Measurements from ENCODE around the gene KIF13A.
"Not testable (repeated sequence)": the region's sequence is repeated elsewhere in the genome, so short reads cannot be mapped to it uniquely, and the experiment has no call there.

Gene KIF13A

DNA sequence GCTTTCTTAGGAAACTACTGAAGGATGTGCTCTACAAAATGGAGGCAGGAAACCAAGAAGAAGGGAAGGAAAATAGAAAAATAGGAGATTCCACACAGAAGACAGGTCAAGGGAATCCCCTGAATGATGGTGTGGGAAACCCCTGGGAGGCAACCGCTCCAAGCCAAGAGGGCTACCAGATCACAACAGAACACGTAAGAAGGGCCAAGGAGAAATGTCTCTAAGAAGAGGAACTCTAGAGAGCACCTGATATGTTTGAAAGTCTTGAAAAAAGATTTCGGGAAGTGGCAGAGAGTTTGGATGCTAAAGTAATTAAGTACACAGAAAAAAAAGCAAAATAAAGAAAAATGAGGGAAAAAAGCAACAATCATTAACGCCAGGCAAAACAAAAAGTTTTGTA is 7.1 kb downstream of the KIF13A start:
- no peak overlapping the region for H3K4me3 ChIP-seq (ENCODE audit: control insufficient read depth, low read depth, low read length)
- DNase-seq (ENCODE audit: low read depth): no peak
- TF ChIP-seq CTCF (conservative IDR thresholded peaks at IDR 0.05; ENCODE audit: control insufficient read depth, insufficient read depth, low read depth, low read length): no peak

- H3K4me3 ChIP-seq (ENCODE audit: control insufficient read depth, low read depth, low read length): no peak overlapping the region
- no peak for TF ChIP-seq CTCF (conservative IDR thresholded peaks at IDR 0.05; ENCODE audit: control insufficient read depth, insufficient read depth, low read depth, low read length)
- DNase-seq (ENCODE audit: low read depth): no peak
These were observed 8.0 kb downstream of the KIF13A start for GRCh38 chr6:17979479-17979878.

GRCh38 chr6:17976258-17976657 is 11.2 kb downstream of the KIF13A start:
- H3K4me3 ChIP-seq (ENCODE audit: control insufficient read depth, low read depth, low read length); DNase-seq (ENCODE audit: low read depth): not testable (repeated sequence)

GRCh38 chr6:17974570-17975368 is 12.7 kb downstream of the KIF13A start:
- no peak for DNase-seq (ENCODE audit: low read depth)
- no peak overlapping the region for H3K4me3 ChIP-seq (ENCODE audit: control insufficient read depth, low read depth, low read length)
- no peak for TF ChIP-seq CTCF (conservative IDR thresholded peaks at IDR 0.05; ENCODE audit: control insufficient read depth, insufficient read depth, low read depth, low read length)

- no peak overlapping the region for H3K4me3 ChIP-seq (ENCODE audit: control insufficient read depth, low read depth, low read length)
- no peak for TF ChIP-seq CTCF (conservative IDR thresholded peaks at IDR 0.05; ENCODE audit: control insufficient read depth, insufficient read depth, low read depth, low read length)
- no peak for DNase-seq (ENCODE audit: low read depth)
These were observed 14.3 kb downstream of the KIF13A start for GRCh38 chr6:17972978-17973622.

GRCh38 chr6:17972074-17972952 is 15.1 kb downstream of the KIF13A start:
- TF ChIP-seq CTCF (conservative IDR thresholded peaks at IDR 0.05; ENCODE audit: control insufficient read depth, insufficient read depth, low read depth, low read length): no peak
- no peak overlapping the region for H3K4me3 ChIP-seq (ENCODE audit: control insufficient read depth, low read depth, low read length)
- no peak for DNase-seq (ENCODE audit: low read depth)

Data from fibroblast of mammary gland (primary cell).